Amygdala (tissue), 56 donors: Measurements from ENCODE around the gene MTRR.

Source experiments
- DNase-seq, 56 donors: peaks; one replicate each; lab custom pipeline; 2025; lab: John Stamatoyannopoulos, UW

The MTRR gene

GRCh38 chr5:7868773-7869473 is at the start of gene MTRR, which contains the start of gene FASTKD3:
Gene MTRR, plus strand, starts transcription at chr5:7869148. Its CDS starts 1,647 bp downstream, at chr5:7870795.
Gene FASTKD3, minus strand, starts transcription at chr5:7869031. Its CDS starts 948 bp downstream, at chr5:7868083.
- DNase-seq = peak; percentile 36 to 96 (median 89)

GRCh38 chr5:7822449-7822848 is 46.5 kb upstream of the MTRR start:
- no peak for DNase-seq

- no peak for DNase-seq
Measured at GRCh38 chr5:7823594-7823993, 45.4 kb upstream of the MTRR start.

DNA sequence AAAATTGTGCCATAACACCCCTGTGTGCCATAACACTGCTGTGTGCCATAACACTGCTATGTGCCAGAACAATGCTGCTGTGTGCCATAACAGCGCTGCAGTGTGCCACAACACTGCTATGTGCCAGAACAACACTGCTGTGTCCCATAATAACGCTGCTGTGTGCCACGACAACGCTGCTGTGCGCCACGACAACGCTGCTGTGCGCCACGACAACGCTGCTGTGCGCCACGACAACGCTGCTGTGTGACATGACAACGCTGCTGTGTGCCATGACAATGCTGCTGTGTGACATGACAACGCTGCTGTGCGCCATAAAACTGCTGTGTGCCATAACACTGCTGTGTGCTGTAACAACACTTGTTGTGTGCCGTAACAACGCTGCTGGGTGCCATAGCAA is 44.0 kb upstream of the MTRR start:
- no peak for DNase-seq

DNA sequence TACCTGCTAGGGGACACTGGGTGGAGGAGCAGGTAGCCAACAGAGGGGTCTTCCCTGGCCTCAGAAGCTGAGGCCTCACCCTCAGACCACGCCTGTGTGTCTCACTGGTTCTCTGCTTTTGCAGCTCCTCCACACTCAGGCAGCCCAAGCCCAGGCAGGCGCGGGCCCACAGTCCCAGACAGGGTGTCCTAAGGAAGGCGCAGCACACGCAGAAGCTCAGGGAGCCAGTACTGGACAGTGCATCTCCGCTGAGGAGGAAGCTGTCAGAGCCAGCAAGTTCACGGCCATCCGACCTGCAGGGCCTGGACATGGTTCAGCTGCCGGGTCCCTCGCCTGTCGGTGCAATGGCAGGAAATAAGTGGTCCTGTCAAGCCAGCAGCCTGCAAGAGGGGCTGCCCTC is 43.3 kb upstream of the MTRR start:
- no peak for DNase-seq

DNA sequence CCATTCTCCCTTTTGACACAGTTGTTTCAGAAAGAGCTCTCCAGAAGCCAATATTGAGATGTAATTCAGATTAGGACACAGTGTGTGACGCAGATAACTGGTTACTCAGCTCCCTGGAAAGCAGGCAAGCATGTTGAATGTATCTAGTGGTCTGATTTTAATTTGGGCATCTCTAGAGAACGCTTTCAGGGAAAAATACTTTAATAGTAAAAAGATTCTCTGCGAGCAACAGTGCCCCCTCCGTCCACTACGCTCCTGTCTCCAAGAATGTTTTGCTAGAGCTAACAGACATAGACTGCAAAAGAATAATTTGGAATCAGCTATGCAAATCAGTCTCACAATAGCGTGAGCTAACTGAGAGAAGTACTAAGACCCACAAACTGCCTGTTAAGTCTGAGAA is 41.3 kb upstream of the MTRR start:
- peak in 4 of 56 donors; percentile 19 to 35 (median 24) for DNase-seq

GRCh38 chr5:7828269-7828668 is 40.7 kb upstream of the MTRR start:
- no peak for DNase-seq

DNA sequence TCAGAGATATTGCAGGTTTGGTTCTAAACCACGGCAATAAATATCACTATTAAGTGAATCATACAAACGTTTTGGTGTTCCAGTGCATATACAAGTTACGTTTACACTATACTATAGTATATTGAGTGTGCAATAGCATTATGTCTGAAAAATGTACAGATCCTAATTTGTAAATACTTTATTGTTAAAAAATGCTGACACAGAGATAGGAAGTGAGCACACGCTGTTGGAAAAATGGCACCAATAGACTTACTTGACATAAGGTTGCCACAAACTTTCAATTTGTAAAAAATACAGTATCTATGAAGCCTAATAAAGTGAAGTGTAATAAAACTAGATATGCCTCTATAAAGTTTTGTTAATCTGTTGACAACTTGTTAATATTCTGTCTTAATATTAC is 34.0 kb upstream of the MTRR start:
- no peak for DNase-seq

GRCh38 chr5:7837403-7837802 is 31.5 kb upstream of the MTRR start:
- DNase-seq = no peak

DNA sequence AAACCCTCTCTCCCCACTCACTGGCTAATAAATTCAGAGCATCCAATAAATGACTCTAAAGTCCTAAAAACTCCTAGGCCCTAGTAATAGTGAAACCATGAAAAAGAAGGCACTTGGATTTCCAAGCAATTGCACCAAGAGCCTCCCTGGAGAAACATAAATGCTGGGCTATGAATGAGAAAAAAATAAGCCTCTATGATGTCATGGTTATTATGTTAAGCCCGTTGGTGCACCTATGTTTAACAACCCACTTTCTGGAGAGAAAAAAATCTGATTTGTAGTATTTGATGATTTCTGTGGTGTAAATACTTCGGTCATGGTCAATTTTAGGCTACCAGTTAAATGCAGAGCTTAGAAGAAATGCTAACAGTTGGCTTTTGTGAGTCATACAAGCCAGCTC is 26.4 kb upstream of the MTRR start:
- DNase-seq = no peak

- no peak for DNase-seq
Measured at GRCh38 chr5:7844901-7845300, 24.0 kb upstream of the MTRR start.

- no peak for DNase-seq
Measured at GRCh38 chr5:7845557-7845956, 23.4 kb upstream of the MTRR start.

DNA sequence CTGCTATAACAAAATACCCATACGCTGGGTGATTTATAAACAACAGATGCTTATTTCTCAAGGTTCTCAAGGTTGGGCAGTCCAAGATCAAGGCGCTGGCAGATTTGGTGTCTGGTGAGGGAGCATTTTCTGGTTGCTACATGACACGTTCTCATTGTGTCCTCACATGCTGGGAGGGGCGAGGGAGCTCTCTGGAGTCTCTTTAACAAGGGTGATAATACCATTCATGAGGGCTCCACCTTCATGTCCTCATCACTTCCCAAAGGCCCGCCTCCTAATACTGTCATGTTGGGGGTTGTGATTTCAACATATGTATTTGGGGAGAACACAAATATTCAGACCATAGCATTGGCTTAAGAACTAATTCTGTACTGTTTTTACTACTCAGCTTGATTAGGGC is 22.6 kb upstream of the MTRR start:
- DNase-seq = no peak

DNA sequence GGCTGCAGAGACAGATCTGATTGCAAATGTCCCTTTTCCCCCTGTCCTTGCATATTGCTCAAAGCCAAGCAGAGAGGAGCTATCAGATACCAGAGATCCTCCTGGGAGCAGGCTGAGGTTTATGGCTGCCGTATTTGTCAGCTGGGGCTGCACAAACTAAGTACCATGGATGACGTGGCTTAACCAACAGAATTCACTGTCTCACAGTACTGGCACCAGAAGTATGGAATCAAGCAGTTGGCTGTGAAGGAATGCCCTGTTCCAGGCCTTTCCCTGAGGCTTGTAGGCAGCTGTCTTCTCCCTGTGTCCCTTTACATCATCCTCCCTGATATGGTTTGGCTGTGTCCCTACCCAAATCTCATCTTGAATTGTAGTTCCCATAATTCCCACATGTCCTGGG is 20.7 kb upstream of the MTRR start:
- DNase-seq = no peak

GRCh38 chr5:7849681-7850394 is 19.1 kb upstream of the MTRR start:
- DNase-seq = peak in 10 of 56 donors; percentile 9 to 39 (median 20)

GRCh38 chr5:7850395-7851239 is 18.3 kb upstream of the MTRR start, which contains the start of gene CFAP90:
Gene CFAP90, minus strand, starts transcription at chr5:7851133. Its CDS starts 112 bp downstream, at chr5:7851021.
- DNase-seq = peak in 21 of 56 donors; percentile 10 to 61 (median 25)

GRCh38 chr5:7851240-7851592 is 17.7 kb upstream of the MTRR start:
- no peak for DNase-seq

- DNase-seq = no peak
Measured at GRCh38 chr5:7851617-7852289, 17.2 kb upstream of the MTRR start.

DNA sequence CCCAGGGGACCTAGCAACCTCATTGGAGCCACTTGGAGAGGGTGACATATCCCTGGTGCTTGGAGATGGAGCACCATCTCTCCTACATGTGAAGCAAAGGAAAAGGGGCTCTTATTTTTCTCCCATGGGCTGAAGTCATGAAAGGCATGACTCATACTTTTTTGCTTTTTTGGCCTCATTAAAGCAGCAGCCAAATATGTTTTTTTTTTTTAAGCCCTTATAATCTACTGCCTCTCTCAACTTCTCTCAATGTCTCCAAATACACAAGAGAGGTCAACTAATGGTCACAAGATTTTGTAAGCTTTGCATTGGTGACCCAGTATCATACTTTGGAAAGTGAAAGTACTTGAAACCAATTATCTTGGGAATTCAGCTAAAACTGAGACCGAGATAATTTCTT is 16.4 kb upstream of the MTRR start:
- DNase-seq = no peak

DNA sequence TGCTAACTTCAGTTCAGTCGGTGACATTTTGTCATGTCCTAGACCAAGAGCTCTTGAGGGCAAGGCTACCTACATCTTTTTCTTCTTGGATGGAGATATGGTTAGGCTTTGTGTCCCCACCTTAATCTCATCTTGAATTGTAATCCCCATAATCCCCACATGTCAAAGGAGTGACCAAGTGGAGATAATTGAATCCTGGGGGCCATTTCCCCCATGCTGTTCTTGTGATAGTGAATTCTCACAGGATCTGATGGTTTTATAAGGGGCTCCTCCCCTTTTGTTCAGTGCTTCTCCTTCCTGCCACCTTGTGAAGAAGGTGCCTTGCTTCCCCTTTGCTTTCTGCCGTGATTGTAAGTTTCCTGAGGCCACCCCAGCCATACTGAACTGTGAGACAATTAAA is 16.0 kb upstream of the MTRR start:
- no peak for DNase-seq

GRCh38 chr5:7855611-7856010 is 13.3 kb upstream of the MTRR start:
- no peak for DNase-seq
